SK-N-MC (cell line): Measurements from ENCODE around the gene VIPR2.

Source experiments
- DNase-seq: peaks from one replicate; pipeline ENCODE4 v3.0.0-alpha.2; 2011; ENCODE audit warnings: low read depth, low spot score
- H3K27ac ChIP-seq: fragments of 200-600 bp; sonication (generic); 2 replicates; pipeline ENCODE4 v1.5.1; 2016; ENCODE audit warnings: mixed run types
- H3K36me3 ChIP-seq: fragments of 200-600 bp; sonication (generic); 2 replicates; pipeline ENCODE4 v1.6.1; 2017; ENCODE audit warnings: antibody characterized with exemption, low read length, mixed read lengths; ENCODE audit not compliant: insufficient read depth
- H3K4me3 ChIP-seq: fragments of 200-600 bp; sonication (generic); 2 replicates; pipeline ENCODE4 v1.5.1; 2016
- H3K9ac ChIP-seq: fragments of 200-600 bp; sonication (generic); 2 replicates; pipeline ENCODE4 v1.8.0; 2017; ENCODE audit warnings: mixed run types, mixed read lengths; ENCODE audit not compliant: insufficient read length
- H3K9me3 ChIP-seq: fragments of 200-600 bp; sonication (generic); 2 replicates; pipeline ENCODE4 v1.6.1; 2017; ENCODE audit warnings: low read depth, mild to moderate bottlenecking, antibody characterized with exemption, low read length, moderate library complexity, mixed read lengths
- EZH2 ChIP-seq: fragments of 200-600 bp; sonication (generic); IDR thresholded peaks from one replicate; pipeline ENCODE4 v1.6.1; 2017; ENCODE audit warnings: antibody characterized with exemption
- FOXP2 ChIP-seq: optimal IDR thresholded peaks from 2 replicates; pipeline ENCODE3; 2011; ENCODE audit warnings: mild to moderate bottlenecking, moderate library complexity; ENCODE audit not compliant: insufficient read depth; ENCODE audit errors: extremely low read length, control extremely low read depth
- POLR2AphosphoS5 ChIP-seq: IDR thresholded peaks from 2 replicates; pipeline ENCODE4 v1.6.1; 2012; ENCODE audit warnings: mild to moderate bottlenecking, low read depth, low read length, borderline replicate concordance

The VIPR2 gene

GRCh38 chr7:159027056-159027788 is 117.4 kb downstream of the VIPR2 start:
- Histone ChIP-seq H3K9me3 (no peaks in the 10 kb centered on the region), H3K4me3 (no peak overlapping the region), H3K9ac (no peak overlapping the region), H3K36me3 (no peaks in the 10 kb centered on the region), H3K27ac (no peak overlapping the region)
- TF ChIP-seq EZH2: no peak
- TF ChIP-seq POLR2AphosphoS5: no peak
- TF ChIP-seq FOXP2: no peak
- DNase-seq: no peak

- H3K36me3 ChIP-seq: no peaks in the 10 kb centered on the region
- TF ChIP-seq EZH2 (no peak), POLR2AphosphoS5 (no peak), FOXP2 (no peak)
Measured at GRCh38 chr7:159026271-159027055, 118.2 kb downstream of the VIPR2 start.

GRCh38 chr7:159025161-159025779 is 119.4 kb downstream of the VIPR2 start:
- Histone ChIP-seq H3K27ac (no peak overlapping the region), H3K4me3 (no peak overlapping the region), H3K9ac (no peak overlapping the region), H3K36me3 (no peaks in the 10 kb centered on the region), H3K9me3 (no peaks in the 10 kb centered on the region)
- TF ChIP-seq FOXP2 (no peak), POLR2AphosphoS5 (no peak), EZH2 (no peak)
- DNase-seq: no peak

More at GRCh38 chr7:159026271-159027055, 118.2 kb downstream of the VIPR2 start:
- no peak overlapping the region for H3K4me3 ChIP-seq
- DNase-seq: no peak
- H3K9ac ChIP-seq: no peak overlapping the region
- no peaks in the 10 kb centered on the region for H3K9me3 ChIP-seq
- no peak overlapping the region for H3K27ac ChIP-seq

GRCh38 chr7:159024280-159024951 is 120.3 kb downstream of the VIPR2 start:
- Histone ChIP-seq H3K4me3 (no peak overlapping the region), H3K27ac (no peak overlapping the region), H3K9me3 (no peaks in the 10 kb centered on the region), H3K36me3 (no peaks in the 10 kb centered on the region), H3K9ac (no peak overlapping the region)
- DNase-seq: no peak
- TF ChIP-seq FOXP2 (no peak), POLR2AphosphoS5 (no peak), EZH2 (no peak)

- no peaks in the 10 kb centered on the region for H3K36me3 ChIP-seq
- H3K4me3 ChIP-seq: no peak overlapping the region
- no peak for TF ChIP-seq FOXP2
- TF ChIP-seq EZH2: no peak
- no peak for TF ChIP-seq POLR2AphosphoS5
- no peaks in the 10 kb centered on the region for H3K9me3 ChIP-seq
- H3K27ac ChIP-seq: no peak overlapping the region
- no peak overlapping the region for H3K9ac ChIP-seq
- DNase-seq: no peak
Measured at GRCh38 chr7:159023746-159024145, 120.9 kb downstream of the VIPR2 start.

GRCh38 chr7:159023206-159023605 is 121.5 kb downstream of the VIPR2 start:
- Histone ChIP-seq H3K9ac (no peak overlapping the region), H3K4me3 (no peak overlapping the region), H3K9me3 (no peaks in the 10 kb centered on the region), H3K36me3 (no peaks in the 10 kb centered on the region), H3K27ac (no peak overlapping the region)
- no peak for DNase-seq
- TF ChIP-seq FOXP2: no peak
- TF ChIP-seq EZH2: no peak
- no peak for TF ChIP-seq POLR2AphosphoS5

- no peak for TF ChIP-seq FOXP2
- TF ChIP-seq EZH2: no peak
- TF ChIP-seq POLR2AphosphoS5: no peak
- H3K9me3 ChIP-seq: no peaks in the 10 kb centered on the region
- no peak for DNase-seq
Measured at GRCh38 chr7:159022238-159022993, 122.3 kb downstream of the VIPR2 start.

GRCh38 chr7:159020987-159021386 is 123.7 kb downstream of the VIPR2 start:
- DNase-seq: no peak
- Histone ChIP-seq H3K27ac (no peak overlapping the region), H3K9me3 (no peaks in the 10 kb centered on the region), H3K9ac (no peak overlapping the region), H3K4me3 (no peak overlapping the region), H3K36me3 (no peaks in the 10 kb centered on the region)
- no peak for TF ChIP-seq FOXP2
- TF ChIP-seq EZH2: no peak
- TF ChIP-seq POLR2AphosphoS5: no peak

More at GRCh38 chr7:159022238-159022993, 122.3 kb downstream of the VIPR2 start:
- Histone ChIP-seq H3K4me3 (no peak overlapping the region), H3K9ac (no peak overlapping the region), H3K36me3 (no peaks in the 10 kb centered on the region), H3K27ac (no peak overlapping the region)
